ENCODE results near the gene GRIK2. TPM values are rescaled to one million over a fixed set of nuclear protein-coding genes. Genes with fewer than 3 reads are reported as not detected.

GRIK2 gene
- polyA plus RNA-seq, 6 donors from 2014 or later, result not detected

DNA sequence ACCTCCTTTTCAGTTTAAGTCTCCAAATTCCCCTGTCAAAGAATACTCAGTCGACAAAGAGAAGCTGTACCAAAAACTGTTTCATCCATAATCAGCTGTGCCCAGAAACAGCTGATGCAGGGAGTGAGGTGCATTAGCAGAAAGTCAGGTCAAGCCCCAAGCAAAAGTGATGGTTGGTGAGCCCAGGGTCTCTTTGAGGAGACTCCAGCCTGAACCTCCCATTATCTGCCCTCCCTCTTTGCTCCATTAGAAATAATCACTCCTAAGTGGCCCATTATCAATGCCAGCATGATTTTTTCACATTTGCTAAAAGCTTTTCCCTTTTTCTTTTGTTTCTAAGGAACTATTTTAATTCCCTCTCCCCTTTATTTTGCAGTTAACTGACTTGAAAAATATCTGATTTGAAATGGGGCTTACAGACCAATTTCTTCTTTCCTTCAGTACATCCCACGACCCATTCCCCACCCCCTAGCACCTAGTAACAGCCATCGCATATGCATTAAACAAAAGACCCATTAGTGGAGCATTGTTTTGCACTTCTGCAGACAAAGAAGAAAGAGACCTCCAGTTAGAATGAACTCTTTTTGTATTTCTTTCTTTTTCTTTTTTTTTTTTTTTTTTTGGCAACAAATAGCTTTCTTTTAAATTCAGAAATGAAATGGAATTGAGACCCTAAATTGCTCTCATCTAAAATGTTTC, 257.0 kb downstream of the GRIK2 start:
- DNase-seq (no peak), ATAC-seq (ENCODE audit: low read depth in 2 of 2) (no peak)
- Mint-ChIP-seq H3K4me3 (no peak overlapping the region), H3K36me3 (no peaks in the 10 kb centered on the region), H3K4me1 (no peaks in the 10 kb centered on the region), H3K9me3 (peaks cover 0 to 21% (median 0%) of the 10 kb centered on the region in 7 donors), H3K27me3 (no peaks in the 10 kb centered on the region), H3K27ac (no peak overlapping the region)

DNA sequence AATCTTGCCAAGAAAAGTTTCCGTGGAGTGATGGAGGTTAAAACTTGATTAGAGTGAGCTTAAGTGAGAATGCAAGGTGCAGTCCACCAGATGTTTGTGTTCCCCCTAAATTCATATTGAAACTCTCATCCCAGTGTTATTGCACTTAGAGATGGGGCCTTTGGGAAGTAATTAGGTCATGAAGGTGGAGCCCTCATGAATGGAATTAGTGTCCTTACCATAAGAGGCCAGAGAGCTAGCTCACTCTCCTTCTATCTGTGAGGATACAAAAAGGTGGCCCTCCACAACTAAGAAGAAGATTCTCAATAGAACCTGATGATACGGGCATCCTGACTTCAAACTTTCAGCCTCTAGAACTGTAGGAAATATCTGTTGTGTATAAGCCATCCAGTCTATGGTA, 258.6 kb downstream of the GRIK2 start:
- DNase-seq, result no peak
- no peak for ATAC-seq (ENCODE audit: low read depth in 2 of 2)
- H3K4me1 Mint-ChIP-seq, result no peaks in the 10 kb centered on the region
- no peak overlapping the region for H3K27ac Mint-ChIP-seq
- peaks cover 0 to 16% (median 0%) of the 10 kb centered on the region in 7 donors for H3K9me3 Mint-ChIP-seq
- no peaks in the 10 kb centered on the region for H3K36me3 Mint-ChIP-seq
- no peaks in the 10 kb centered on the region for H3K27me3 Mint-ChIP-seq
- H3K4me3 Mint-ChIP-seq, result no peak overlapping the region

DNA sequence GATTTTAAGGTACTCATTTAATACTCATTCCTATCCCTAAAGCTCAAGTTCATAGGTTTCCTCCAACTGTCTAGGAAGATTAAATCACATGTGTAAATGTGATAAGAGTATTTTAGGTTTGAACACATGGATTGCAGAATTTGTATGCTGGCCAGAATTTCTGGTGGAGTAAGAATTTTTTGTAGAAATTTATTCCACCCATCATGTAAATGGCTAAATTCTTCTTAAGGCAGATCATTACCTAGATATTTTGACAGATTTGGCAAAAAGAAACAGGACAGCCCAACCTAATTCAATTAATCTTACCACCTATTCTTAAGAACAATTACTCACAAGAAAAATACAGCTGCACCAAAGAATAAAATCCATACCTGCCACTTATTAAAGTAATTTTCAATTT, 261.6 kb downstream of the GRIK2 start:
- Mint-ChIP-seq H3K9me3 (peaks cover 2 to 16% (median 5%) of the 10 kb centered on the region in 7 donors), H3K4me1 (no peaks in the 10 kb centered on the region), H3K27me3 (no peaks in the 10 kb centered on the region), H3K4me3 (no peak overlapping the region), H3K36me3 (no peaks in the 10 kb centered on the region), H3K27ac (no peak overlapping the region)
- no peak for ATAC-seq (ENCODE audit: low read depth in 2 of 2)
- DNase-seq, result no peak

DNA sequence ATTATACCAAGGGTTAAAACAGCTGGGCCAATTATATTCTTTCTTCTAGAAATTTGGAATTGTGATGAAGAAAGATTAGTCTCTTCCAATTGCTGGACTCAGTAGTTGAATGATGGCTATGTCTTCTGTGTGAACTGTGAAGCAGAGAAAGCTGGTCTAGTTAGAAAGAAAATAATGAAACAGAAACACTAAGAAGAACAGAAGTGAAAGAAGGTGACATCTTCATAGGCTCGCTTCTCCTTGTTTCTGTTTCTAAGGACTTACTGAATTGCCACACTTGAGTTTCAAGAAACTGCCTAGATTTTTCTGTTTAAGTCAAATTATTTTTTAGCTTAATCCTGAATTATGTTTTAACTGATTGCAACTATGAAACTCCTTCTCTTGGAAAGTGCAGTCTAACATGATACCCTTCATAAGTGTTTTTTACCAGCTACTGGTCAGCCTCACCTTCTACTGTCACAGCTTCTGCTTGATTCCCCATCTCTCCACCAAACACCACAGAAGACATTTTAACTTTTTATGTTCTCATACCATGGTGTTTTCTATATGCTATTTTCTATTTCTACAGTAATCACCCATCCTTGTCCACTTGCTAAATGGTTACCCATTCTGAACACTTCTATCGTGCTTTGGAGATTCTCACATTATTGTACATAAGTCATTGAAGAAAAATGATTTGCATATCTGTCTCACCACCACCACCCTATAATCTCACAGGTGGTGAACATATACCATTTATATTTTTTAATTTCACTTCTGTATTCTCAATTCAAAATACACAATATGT, 268.8 kb downstream of the GRIK2 start:
- no peaks in the 10 kb centered on the region for H3K36me3 Mint-ChIP-seq
- no peaks in the 10 kb centered on the region for H3K27me3 Mint-ChIP-seq
- peaks cover under 1 to 22% (median 6%) of the 10 kb centered on the region in 7 donors for H3K9me3 Mint-ChIP-seq
- H3K4me3 Mint-ChIP-seq, result no peak overlapping the region
- DNase-seq, result no peak
- ATAC-seq (ENCODE audit: low read depth in 2 of 2), result no peak
- H3K4me1 Mint-ChIP-seq, result no peaks in the 10 kb centered on the region
- H3K27ac Mint-ChIP-seq, result no peak overlapping the region

DNA sequence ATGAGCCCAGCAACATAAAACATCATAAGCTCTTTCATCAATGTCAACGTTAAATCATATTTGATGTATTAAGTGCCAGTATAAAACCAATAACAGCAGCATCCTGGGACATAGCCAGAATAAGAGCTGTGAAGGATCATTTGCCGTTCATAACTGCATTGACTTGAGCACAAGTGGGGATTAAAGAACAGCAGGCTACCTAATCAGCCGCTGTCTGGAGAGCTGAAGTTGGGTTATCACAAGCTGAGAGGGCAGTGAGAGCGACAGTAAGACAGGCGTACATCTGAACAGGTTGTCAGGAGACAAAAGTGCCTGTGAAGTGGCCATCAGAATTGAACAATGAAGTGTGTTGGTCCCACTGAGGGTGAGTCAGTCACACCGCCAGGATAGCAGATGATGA, 269.6 kb downstream of the GRIK2 start:
- Mint-ChIP-seq H3K27me3 (no peaks in the 10 kb centered on the region), H3K4me3 (no peak overlapping the region), H3K27ac (no peak overlapping the region), H3K4me1 (no peaks in the 10 kb centered on the region), H3K36me3 (no peaks in the 10 kb centered on the region), H3K9me3 (peaks cover 0 to 22% (median 4%) of the 10 kb centered on the region in 7 donors)
- DNase-seq (no peak), ATAC-seq (ENCODE audit: low read depth in 2 of 2) (no peak)

DNA sequence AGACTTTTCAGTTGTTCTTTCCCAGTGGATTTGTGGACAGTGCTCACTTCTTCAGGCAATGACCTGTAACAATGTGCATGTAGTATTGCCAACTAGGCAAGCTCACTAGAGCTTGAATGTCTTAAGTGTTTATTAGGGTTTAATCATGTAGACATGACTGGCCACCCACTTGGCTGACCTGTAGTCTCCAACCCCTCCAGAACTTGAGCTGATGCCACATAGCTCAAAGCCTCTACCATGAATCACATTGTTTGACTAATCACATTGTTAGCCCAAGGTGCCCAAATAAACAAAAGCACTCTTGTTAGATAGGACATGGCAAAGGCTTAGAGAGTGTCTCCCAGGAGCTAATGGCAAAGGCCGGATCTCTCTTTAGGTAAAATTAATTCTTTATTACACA, 272.7 kb downstream of the GRIK2 start:
- peaks cover 0 to 15% (median 4%) of the 10 kb centered on the region in 7 donors for H3K9me3 Mint-ChIP-seq
- ATAC-seq (ENCODE audit: low read depth in 2 of 2) (no peak), DNase-seq (no peak)
- no peak overlapping the region for H3K4me3 Mint-ChIP-seq
- H3K4me1 Mint-ChIP-seq, result no peaks in the 10 kb centered on the region
- no peak overlapping the region for H3K27ac Mint-ChIP-seq
- no peaks in the 10 kb centered on the region for H3K36me3 Mint-ChIP-seq
- H3K27me3 Mint-ChIP-seq, result no peaks in the 10 kb centered on the region

DNA sequence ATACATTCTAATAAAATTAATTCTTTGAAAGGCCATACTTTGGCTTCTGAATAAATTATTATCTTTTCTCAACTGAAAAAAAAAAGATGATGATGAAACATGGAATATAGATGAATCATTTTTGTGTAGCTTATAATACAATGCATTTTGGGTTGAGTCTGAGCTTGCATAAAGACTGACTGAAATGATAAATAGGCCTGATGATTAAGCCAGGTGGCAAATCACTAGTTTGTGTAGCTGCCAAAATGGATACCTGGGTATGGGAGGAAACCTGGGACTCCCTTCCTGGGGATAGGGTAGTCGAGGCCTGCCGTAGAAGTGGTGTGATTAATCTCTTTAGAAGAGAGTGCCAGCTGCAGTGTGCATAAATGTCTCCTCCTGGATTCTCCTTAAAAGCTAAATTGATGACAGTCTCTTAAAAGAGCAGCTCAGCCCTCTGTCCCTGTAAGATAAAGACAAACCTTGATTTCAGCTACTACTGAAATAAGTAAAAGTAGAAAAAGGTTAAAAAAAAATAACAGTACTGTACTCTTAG, 275.1 kb downstream of the GRIK2 start:
- Mint-ChIP-seq H3K9me3 (peaks cover 0 to 15% (median 2%) of the 10 kb centered on the region in 7 donors), H3K36me3 (no peaks in the 10 kb centered on the region), H3K27me3 (no peaks in the 10 kb centered on the region), H3K4me1 (no peaks in the 10 kb centered on the region), H3K27ac (no peak overlapping the region), H3K4me3 (no peak overlapping the region)
- DNase-seq (no peak), ATAC-seq (ENCODE audit: low read depth in 2 of 2) (no peak)

DNA sequence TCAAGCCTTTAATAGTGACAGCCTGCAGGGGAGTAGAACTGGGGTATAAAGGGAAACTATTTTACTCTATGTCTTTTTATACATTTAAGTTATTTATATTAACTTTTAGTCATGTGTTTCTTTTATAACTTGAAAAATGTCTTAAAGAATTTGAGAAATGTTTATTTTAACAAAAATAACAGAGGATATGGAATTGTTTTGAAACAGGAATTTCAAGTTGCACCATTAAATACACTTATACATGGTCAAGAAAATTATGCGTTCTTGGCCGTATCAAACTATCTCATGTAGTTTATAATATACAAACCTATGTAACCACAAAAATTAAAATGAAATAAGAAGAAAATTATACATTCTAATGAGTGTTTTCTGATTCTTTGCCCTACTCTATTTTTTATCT, 282.7 kb downstream of the GRIK2 start:
- Mint-ChIP-seq H3K27me3 (no peaks in the 10 kb centered on the region), H3K27ac (no peak overlapping the region), H3K4me1 (no peaks in the 10 kb centered on the region), H3K9me3 (peaks cover 0 to 2% (median 0%) of the 10 kb centered on the region in 7 donors), H3K36me3 (no peaks in the 10 kb centered on the region), H3K4me3 (no peak overlapping the region)
- ATAC-seq (ENCODE audit: low read depth in 2 of 2) (no peak), DNase-seq (no peak)

DNA sequence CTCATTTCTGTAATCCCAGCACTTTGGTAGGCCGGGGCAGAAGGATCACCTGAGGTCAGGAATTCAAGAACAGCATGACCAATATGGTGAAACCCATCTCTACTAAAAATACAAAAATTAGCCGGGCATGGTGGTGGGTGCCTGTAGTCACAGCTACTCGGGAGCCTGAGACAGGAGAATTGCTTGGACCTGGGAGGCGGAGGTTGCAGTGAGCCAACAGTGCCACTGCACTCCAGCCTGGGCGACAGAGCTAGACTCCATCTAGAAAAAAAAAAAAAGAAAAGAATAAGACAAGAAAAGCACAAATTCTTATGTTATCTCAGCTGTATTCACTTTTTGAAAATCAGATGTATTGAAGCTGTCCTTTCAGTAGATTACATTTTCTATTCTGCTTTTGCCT, 289.4 kb downstream of the GRIK2 start:
- Mint-ChIP-seq H3K9me3 (peaks cover 0 to 8% (median 0%) of the 10 kb centered on the region in 7 donors), H3K4me3 (no peak overlapping the region), H3K36me3 (no peaks in the 10 kb centered on the region), H3K27me3 (no peaks in the 10 kb centered on the region), H3K27ac (no peak overlapping the region), H3K4me1 (no peaks in the 10 kb centered on the region)
- no peak for ATAC-seq (ENCODE audit: low read depth in 2 of 2)
- no peak for DNase-seq

DNA sequence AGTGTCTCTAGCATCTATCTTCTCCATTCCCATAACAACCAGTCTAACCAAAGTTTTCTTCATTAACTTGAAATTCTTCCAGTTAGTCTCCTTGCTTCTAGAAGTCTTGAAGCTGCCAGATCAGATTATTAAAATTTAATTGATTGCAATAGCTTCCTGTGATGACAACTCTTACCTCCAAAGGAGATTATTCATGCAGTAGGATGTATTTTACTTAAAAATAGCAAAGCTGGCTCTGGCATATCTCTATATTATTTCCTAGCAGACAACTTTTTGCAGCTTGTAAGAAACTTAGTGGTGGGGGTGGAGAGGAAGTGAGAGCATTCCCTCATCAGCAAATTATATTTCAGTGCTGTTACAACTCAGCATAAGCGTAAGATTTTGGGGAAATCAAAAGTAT, 290.4 kb downstream of the GRIK2 start:
- Mint-ChIP-seq H3K36me3 (no peaks in the 10 kb centered on the region), H3K4me1 (no peaks in the 10 kb centered on the region), H3K27me3 (no peaks in the 10 kb centered on the region), H3K4me3 (no peak overlapping the region), H3K9me3 (peaks cover 0 to 8% (median 0%) of the 10 kb centered on the region in 7 donors), H3K27ac (no peak overlapping the region)
- DNase-seq (no peak), ATAC-seq (ENCODE audit: low read depth in 2 of 2) (no peak)

DNA sequence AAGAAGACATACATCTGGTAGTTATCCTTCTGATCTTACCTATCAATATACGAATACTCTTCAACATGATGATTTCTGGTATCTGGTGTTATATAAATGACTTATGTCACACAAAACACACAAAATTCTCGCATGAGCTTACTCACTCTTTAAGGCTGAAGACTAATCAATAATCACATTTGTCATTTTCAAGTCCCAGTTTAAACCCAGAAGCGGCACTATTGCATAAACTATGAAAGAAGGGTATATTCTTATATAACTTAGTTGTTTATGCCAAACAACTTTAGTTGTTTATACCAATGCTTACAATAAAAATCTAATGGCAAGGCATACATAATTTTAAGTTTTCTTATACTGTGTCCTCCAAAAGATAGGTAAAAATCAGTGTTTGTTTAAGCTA, 293.1 kb downstream of the GRIK2 start:
- no peak overlapping the region for H3K4me3 Mint-ChIP-seq
- no peak for ATAC-seq (ENCODE audit: low read depth in 2 of 2)
- H3K27me3 Mint-ChIP-seq, result no peaks in the 10 kb centered on the region

DNA sequence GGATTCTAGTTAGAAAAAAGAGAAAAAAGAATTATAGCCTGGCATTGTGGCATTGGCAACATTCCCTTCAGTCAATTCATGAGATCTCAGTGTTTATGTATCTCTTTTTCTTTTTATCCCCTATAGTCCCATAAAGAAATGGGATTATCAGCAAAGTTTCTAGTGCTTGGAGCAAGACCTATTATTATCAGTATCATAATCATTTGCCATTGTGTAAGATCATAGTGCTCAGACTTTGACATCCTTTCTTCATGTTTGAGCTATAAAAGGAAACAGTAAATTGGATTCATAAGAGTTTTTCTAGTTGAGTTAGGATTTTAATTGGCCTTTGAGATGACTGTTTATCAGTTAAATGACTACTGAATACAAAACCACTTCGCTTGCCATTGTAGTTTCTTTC, 295.6 kb downstream of the GRIK2 start:
- ATAC-seq (ENCODE audit: low read depth in 2 of 2), result no peak
- no peaks in the 10 kb centered on the region for H3K27me3 Mint-ChIP-seq
- no peaks in the 10 kb centered on the region for H3K4me1 Mint-ChIP-seq
- DNase-seq, result no peak
- H3K9me3 Mint-ChIP-seq, result peaks cover 0 to 8% (median 0%) of the 10 kb centered on the region in 7 donors
- no peaks in the 10 kb centered on the region for H3K36me3 Mint-ChIP-seq
- no peak overlapping the region for H3K27ac Mint-ChIP-seq
- no peak overlapping the region for H3K4me3 Mint-ChIP-seq

More for the DNA sequence above, 293.1 kb downstream of the GRIK2 start:
- Mint-ChIP-seq H3K4me1 (no peaks in the 10 kb centered on the region), H3K27ac (no peak overlapping the region), H3K36me3 (no peaks in the 10 kb centered on the region), H3K9me3 (peaks cover 0 to 8% (median 0%) of the 10 kb centered on the region in 7 donors)
- no peak for DNase-seq

DNA sequence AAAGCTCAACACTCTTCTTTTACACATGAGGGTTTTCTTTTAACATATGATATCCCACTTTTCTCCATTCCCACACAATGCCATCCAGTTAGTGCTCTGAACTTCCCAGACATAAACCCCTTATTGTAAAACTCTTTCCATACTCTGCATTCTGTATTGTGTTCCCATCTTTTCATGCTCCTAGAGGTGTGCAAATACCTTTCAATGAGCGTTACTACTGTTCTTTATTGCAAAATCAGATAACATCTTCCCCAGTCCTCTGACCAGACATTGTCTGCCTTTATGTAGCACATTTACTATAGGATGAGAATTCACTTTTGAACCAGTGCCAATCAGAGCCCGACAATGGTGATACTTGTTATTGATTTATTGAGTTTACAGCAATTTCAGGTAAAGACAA, 296.2 kb downstream of the GRIK2 start:
- ATAC-seq (ENCODE audit: low read depth in 2 of 2) (no peak), DNase-seq (no peak)
- H3K27ac Mint-ChIP-seq, result no peak overlapping the region
- H3K9me3 Mint-ChIP-seq, result peaks cover 0 to 8% (median 0%) of the 10 kb centered on the region in 7 donors
- H3K4me1 Mint-ChIP-seq, result no peaks in the 10 kb centered on the region
- H3K36me3 Mint-ChIP-seq, result no peaks in the 10 kb centered on the region
- no peaks in the 10 kb centered on the region for H3K27me3 Mint-ChIP-seq
- H3K4me3 Mint-ChIP-seq, result no peak overlapping the region

DNA sequence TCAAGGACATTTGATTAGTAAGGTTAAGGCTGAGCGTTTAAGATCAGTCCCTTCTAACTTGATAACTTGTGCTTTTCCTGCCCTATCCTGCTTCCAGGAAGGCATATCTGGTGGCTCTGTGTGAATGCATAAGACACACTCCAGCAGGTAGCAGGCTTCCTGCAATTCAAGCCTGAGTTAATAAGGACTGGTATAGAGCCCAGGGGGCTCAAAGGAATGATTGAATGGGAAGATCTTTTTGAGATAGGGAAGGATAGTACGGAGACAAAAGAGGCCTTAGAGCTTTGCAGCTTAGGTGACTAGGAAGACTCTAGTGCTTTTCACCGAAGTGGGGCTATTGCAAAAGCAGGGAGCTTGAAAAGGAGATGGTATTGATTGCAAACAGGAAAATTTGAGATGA, 307.1 kb downstream of the GRIK2 start:
- H3K4me1 Mint-ChIP-seq, result no peaks in the 10 kb centered on the region
- DNase-seq (no peak), ATAC-seq (ENCODE audit: low read depth in 2 of 2) (no peak)
- H3K27ac Mint-ChIP-seq, result no peak overlapping the region
- no peak overlapping the region for H3K4me3 Mint-ChIP-seq
- H3K9me3 Mint-ChIP-seq, result peaks cover 0 to 4% (median 0%) of the 10 kb centered on the region in 7 donors
- H3K36me3 Mint-ChIP-seq, result no peaks in the 10 kb centered on the region
- no peaks in the 10 kb centered on the region for H3K27me3 Mint-ChIP-seq
